Neural cell (in vitro differentiated cells): ENCODE results near the gene PACS2. TPM values are rescaled to one million over a fixed set of nuclear protein-coding genes. Genes with fewer than 3 reads are reported as not detected.

ENCODE experiments used
- H2AFZ ChIP-seq: fragments of 200-600, 300-800 bp; sonication (generic), shearing (Covaris generic); 2 replicates; pipeline ENCODE4 v1.6.0; 2014; ENCODE audit warnings: low read depth, mild to moderate bottlenecking, antibody characterized with exemption, low read length, moderate library complexity
- H3F3A ChIP-seq: fragments of 200-600 bp; shearing (Covaris generic); 2 replicates; pipeline ENCODE4 v1.6.1; 2016; ENCODE audit warnings: mild to moderate bottlenecking, moderate library complexity, mixed read lengths, antibody characterized with exemption, low read length; ENCODE audit not compliant: insufficient read depth, poor library complexity, severe bottlenecking
- H3K27ac ChIP-seq: fragments of 200-600, 300-800 bp; sonication (generic), shearing (Covaris generic); 2 replicates; pipeline ENCODE4 v1.5.1; 2014; ENCODE audit warnings: mild to moderate bottlenecking, low read length, moderate library complexity
- H3K27me3 ChIP-seq: fragments of 300-800, 200-600 bp; sonication (generic), shearing (Covaris generic); 2 replicates; pipeline ENCODE4 v1.6.0; 2014; ENCODE audit warnings: mild to moderate bottlenecking, low read depth, low read length, moderate library complexity; ENCODE audit not compliant: insufficient read depth
- H3K36me3 ChIP-seq: fragments of 300-800, 200-600 bp; sonication (generic), shearing (Covaris generic); 2 replicates; pipeline ENCODE4 v1.5.1; 2014; ENCODE audit warnings: mild to moderate bottlenecking, antibody characterized with exemption, low read length, moderate library complexity; ENCODE audit not compliant: insufficient read depth
- H3K4me2 ChIP-seq: fragments of 300-800, 200-600 bp; sonication (generic), shearing (Covaris generic); 2 replicates; pipeline ENCODE4 v1.6.0; 2014; ENCODE audit warnings: mild to moderate bottlenecking, low read length
- H3K4me3 ChIP-seq: fragments of 300-800, 200-600 bp; sonication (generic), shearing (Covaris generic); 2 replicates; pipeline ENCODE4 v1.5.1; 2014; ENCODE audit warnings: mild to moderate bottlenecking, low read length, moderate library complexity
- H3K79me2 ChIP-seq: fragments of 200-600 bp; shearing (Covaris generic); replicated peaks from 2 replicates; pipeline ENCODE4 v1.6.0; 2014; ENCODE audit warnings: mild to moderate bottlenecking, low read length, moderate library complexity; ENCODE audit not compliant: insufficient read depth
- H3K9ac ChIP-seq: fragments of 300-800, 200-600 bp; sonication (generic), shearing (Covaris generic); 2 replicates; pipeline ENCODE4 v1.6.1; 2016; ENCODE audit warnings: mild to moderate bottlenecking, low read length, mixed read lengths
- H3K9me2 ChIP-seq: fragments of 200-600 bp; shearing (Covaris generic); 2 replicates; pipeline ENCODE4 v1.6.1; 2016; ENCODE audit warnings: mild to moderate bottlenecking, low read length, mixed read lengths; ENCODE audit not compliant: insufficient read depth
- H3K9me3 ChIP-seq: fragments of 200-600, 300-800 bp; sonication (generic), shearing (Covaris generic); 2 replicates; pipeline ENCODE4 v1.6.1; 2016; ENCODE audit warnings: mild to moderate bottlenecking, mixed run types, low read length, moderate library complexity, mixed read lengths
- H4K20me1 ChIP-seq: fragments of 200-600 bp; shearing (Covaris generic); 2 replicates; pipeline ENCODE4 v1.6.1; 2016; ENCODE audit warnings: mild to moderate bottlenecking, mixed run types; ENCODE audit not compliant: insufficient read depth
- CTCF ChIP-seq: fragments of 450-650 bp; IDR thresholded peaks from 2 replicates; pipeline ENCODE4 v1.5.1; 2014; ENCODE audit warnings: antibody characterized with exemption, mild to moderate bottlenecking, moderate library complexity; ENCODE audit not compliant: poor library complexity, severe bottlenecking
- EP300 ChIP-seq: fragments of 450-650 bp; conservative IDR thresholded peaks from 2 replicates; pipeline ENCODE4 v1.6.1; 2014; ENCODE audit warnings: antibody characterized with exemption, mild to moderate bottlenecking, moderate library complexity; ENCODE audit not compliant: poor library complexity, severe bottlenecking
- EZH2 ChIP-seq: fragments of 200-600, 300-800 bp; shearing (Covaris generic), sonication (generic); IDR thresholded peaks from 2 replicates; pipeline ENCODE4 v1.6.1; 2014; ENCODE audit warnings: antibody characterized with exemption, low read length, borderline replicate concordance, mild to moderate bottlenecking; ENCODE audit not compliant: insufficient read depth, poor library complexity, severe bottlenecking
- MXI1 ChIP-seq: fragments of 450-650 bp; conservative IDR thresholded peaks from 2 replicates; pipeline ENCODE4 v1.6.1; 2014; ENCODE audit warnings: antibody characterized with exemption, mild to moderate bottlenecking; ENCODE audit not compliant: poor library complexity, severe bottlenecking
- POLR2AphosphoS5 ChIP-seq: IDR thresholded peaks from 2 replicates; pipeline ENCODE4 v1.6.1; 2012
- RAD21 ChIP-seq: fragments of 450-650 bp; conservative IDR thresholded peaks from 2 replicates; pipeline ENCODE4 v1.6.1; 2014; ENCODE audit warnings: antibody characterized with exemption, mild to moderate bottlenecking, moderate library complexity
- SMC3 ChIP-seq: fragments of 450-650 bp; conservative IDR thresholded peaks from 2 replicates; pipeline ENCODE4 v1.6.1; 2014; ENCODE audit warnings: antibody characterized with exemption, mild to moderate bottlenecking, moderate library complexity; ENCODE audit not compliant: poor library complexity
- TAF1 ChIP-seq: IDR thresholded peaks from 2 replicates; pipeline ENCODE4 v1.6.1; 2012; ENCODE audit warnings: low read depth
- polyA plus RNA-seq: library from polyadenylated mRNA; depleted of rRNA; stranded (reverse); fragments of >200 nt; gene quantifications from 2 replicates; pipeline ENCODE4 v1.2.3, GENCODE V29; 2014
- TF ChIP-seq, protein P1 (sequence below): IDR thresholded peaks from 2 replicates; pipeline ENCODE4 v1.6.1; 2012; ENCODE audit warnings: borderline replicate concordance

The PACS2 gene
- polyA plus RNA-seq, 1 donor from 2014 or later = 77.7 TPM

DNA sequence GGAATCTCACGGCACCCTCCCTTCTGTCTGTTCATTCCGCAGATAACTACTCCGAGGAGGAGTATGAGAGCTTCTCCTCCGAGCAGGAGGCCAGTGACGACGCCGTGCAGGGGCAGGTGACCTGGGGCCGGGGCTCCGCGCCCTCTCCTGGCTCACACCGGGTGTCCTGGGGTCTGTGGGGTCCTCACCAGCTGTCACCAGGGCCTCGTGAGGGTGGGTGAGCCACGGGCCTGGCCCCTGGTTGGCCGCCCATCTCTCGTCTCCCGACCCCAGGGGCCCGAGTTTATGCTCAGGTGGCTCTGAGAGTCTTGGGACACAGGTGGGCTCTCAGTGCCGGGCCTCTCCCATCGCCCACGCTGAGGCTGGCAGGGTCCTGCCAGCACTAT is 53.5 kb downstream of the PACS2 start:
- Histone ChIP-seq H3K36me3 (no peaks in the 10 kb centered on the region), H3K27ac (no peak overlapping the region), H3K4me2 (no peak overlapping the region)

GRCh38 chr14:105368426-105368825 is 53.9 kb downstream of the PACS2 start:
- H3K79me2 ChIP-seq = no peaks in the 10 kb centered on the region
- TF ChIP-seq MXI1 = no peak
- TF ChIP-seq, protein P1, sequence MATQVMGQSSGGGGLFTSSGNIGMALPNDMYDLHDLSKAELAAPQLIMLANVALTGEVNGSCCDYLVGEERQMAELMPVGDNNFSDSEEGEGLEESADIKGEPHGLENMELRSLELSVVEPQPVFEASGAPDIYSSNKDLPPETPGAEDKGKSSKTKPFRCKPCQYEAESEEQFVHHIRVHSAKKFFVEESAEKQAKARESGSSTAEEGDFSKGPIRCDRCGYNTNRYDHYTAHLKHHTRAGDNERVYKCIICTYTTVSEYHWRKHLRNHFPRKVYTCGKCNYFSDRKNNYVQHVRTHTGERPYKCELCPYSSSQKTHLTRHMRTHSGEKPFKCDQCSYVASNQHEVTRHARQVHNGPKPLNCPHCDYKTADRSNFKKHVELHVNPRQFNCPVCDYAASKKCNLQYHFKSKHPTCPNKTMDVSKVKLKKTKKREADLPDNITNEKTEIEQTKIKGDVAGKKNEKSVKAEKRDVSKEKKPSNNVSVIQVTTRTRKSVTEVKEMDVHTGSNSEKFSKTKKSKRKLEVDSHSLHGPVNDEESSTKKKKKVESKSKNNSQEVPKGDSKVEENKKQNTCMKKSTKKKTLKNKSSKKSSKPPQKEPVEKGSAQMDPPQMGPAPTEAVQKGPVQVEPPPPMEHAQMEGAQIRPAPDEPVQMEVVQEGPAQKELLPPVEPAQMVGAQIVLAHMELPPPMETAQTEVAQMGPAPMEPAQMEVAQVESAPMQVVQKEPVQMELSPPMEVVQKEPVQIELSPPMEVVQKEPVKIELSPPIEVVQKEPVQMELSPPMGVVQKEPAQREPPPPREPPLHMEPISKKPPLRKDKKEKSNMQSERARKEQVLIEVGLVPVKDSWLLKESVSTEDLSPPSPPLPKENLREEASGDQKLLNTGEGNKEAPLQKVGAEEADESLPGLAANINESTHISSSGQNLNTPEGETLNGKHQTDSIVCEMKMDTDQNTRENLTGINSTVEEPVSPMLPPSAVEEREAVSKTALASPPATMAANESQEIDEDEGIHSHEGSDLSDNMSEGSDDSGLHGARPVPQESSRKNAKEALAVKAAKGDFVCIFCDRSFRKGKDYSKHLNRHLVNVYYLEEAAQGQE = no peak
- no peak for TF ChIP-seq EP300
- TF ChIP-seq TAF1 = no peak
- TF ChIP-seq SMC3 = no peak
- no peak for TF ChIP-seq EZH2
- TF ChIP-seq CTCF = no peak
- no peak for TF ChIP-seq POLR2AphosphoS5
- no peak for TF ChIP-seq RAD21
- no peaks in the 10 kb centered on the region for H3F3A ChIP-seq
- H3K36me3 ChIP-seq = no peaks in the 10 kb centered on the region
- no peaks in the 10 kb centered on the region for H3K27me3 ChIP-seq
- no peak overlapping the region for H3K4me3 ChIP-seq
- no peak overlapping the region for H3K4me2 ChIP-seq
- no peaks in the 10 kb centered on the region for H3K9me2 ChIP-seq
- no peaks in the 10 kb centered on the region for H3K9me3 ChIP-seq
- H2AFZ ChIP-seq = no peak overlapping the region
- H3K27ac ChIP-seq = no peak overlapping the region
- H3K9ac ChIP-seq = no peak overlapping the region
- no peaks in the 10 kb centered on the region for H4K20me1 ChIP-seq

More for the DNA sequence above, 53.5 kb downstream of the PACS2 start:
- Histone ChIP-seq H2AFZ (no peak overlapping the region), H3F3A (no peaks in the 10 kb centered on the region), H4K20me1 (no peaks in the 10 kb centered on the region), H3K9me3 (no peaks in the 10 kb centered on the region), H3K4me3 (no peak overlapping the region), H3K9ac (no peak overlapping the region), H3K9me2 (no peaks in the 10 kb centered on the region), H3K27me3 (no peaks in the 10 kb centered on the region), H3K79me2 (no peaks in the 10 kb centered on the region)
- TF ChIP-seq, protein P1 = no peak
- TF ChIP-seq POLR2AphosphoS5 = no peak
- no peak for TF ChIP-seq SMC3
- no peak for TF ChIP-seq EZH2
- no peak for TF ChIP-seq TAF1
- TF ChIP-seq RAD21 = no peak
- TF ChIP-seq EP300 = no peak
- no peak for TF ChIP-seq MXI1
- no peak for TF ChIP-seq CTCF
